ENCODE data around the gene POLH. TPM values are rescaled to one million over a fixed set of nuclear protein-coding genes. Genes with fewer than 3 reads are reported as not detected.

The POLH gene
- total and polyA plus RNA-seq, 9 of the 15 experiments (the other 6 are each of a cell fraction or from before 2014, with no cell fraction given), result 5.8 to 31.6 (median 20.6) TPM

GRCh38 chr6:43570876-43571441 is 5.0 kb upstream of the POLH start (continued):
- TF ChIP-seq NFE2L1 (tag; IDR thresholded peaks at IDR 0.05; ENCODE audit: borderline replicate concordance, low read depth), result peak; percentile 25
- TF ChIP-seq YBX1 (IDR thresholded peaks at IDR 0.05), result no peak
- TF ChIP-seq PRDM10 (IDR thresholded peaks at IDR 0.05; ENCODE audit: partially characterized antibody), result no peak
- TF ChIP-seq HOMEZ (CRISPR knock-in tag; IDR thresholded peaks at IDR 0.05), result no peak
- no peak for TF ChIP-seq ZNF717 (CRISPR knock-in tag; IDR thresholded peaks at IDR 0.05)
- no peak; a peak in 1 of 4 replicates for TF ChIP-seq ARNT (IDR thresholded peaks at IDR 0.05)
- TF ChIP-seq TEAD4 (IDR thresholded peaks at IDR 0.05; ENCODE audit: low read length), result peak; percentile 65; the same call in 1 of the 2 replicates
- TF ChIP-seq TEAD4 (CRISPR knock-in tag; IDR thresholded peaks at IDR 0.05; ENCODE audit: borderline replicate concordance), result no peak
- no peak for TF ChIP-seq NR4A1 (CRISPR knock-in tag; IDR thresholded peaks at IDR 0.05)
- TF ChIP-seq NR4A1 (tag; IDR thresholded peaks at IDR 0.05), result peak; percentile 77
- no peak for TF ChIP-seq CHCHD3 (CRISPR knock-in tag; IDR thresholded peaks at IDR 0.05)
- no peak for TF ChIP-seq SNIP1 (IDR thresholded peaks at IDR 0.05; ENCODE audit: low read depth)
- no peak for TF ChIP-seq HOXB6 (CRISPR knock-in tag; IDR thresholded peaks at IDR 0.05; ENCODE audit: borderline replicate concordance)
- no peak for TF ChIP-seq MXI1 (IDR thresholded peaks at IDR 0.05; ENCODE audit: low read depth, low read length)
- peak; percentile 59; the same call in 1 of the 2 replicates for TF ChIP-seq DDX20 (tag; IDR thresholded peaks at IDR 0.05; ENCODE audit: low read depth)
- TF ChIP-seq, protein P1, sequence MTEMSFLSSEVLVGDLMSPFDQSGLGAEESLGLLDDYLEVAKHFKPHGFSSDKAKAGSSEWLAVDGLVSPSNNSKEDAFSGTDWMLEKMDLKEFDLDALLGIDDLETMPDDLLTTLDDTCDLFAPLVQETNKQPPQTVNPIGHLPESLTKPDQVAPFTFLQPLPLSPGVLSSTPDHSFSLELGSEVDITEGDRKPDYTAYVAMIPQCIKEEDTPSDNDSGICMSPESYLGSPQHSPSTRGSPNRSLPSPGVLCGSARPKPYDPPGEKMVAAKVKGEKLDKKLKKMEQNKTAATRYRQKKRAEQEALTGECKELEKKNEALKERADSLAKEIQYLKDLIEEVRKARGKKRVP (CRISPR knock-in tag; IDR thresholded peaks at IDR 0.05), result peak; percentile 94
- TF ChIP-seq, protein P2, sequence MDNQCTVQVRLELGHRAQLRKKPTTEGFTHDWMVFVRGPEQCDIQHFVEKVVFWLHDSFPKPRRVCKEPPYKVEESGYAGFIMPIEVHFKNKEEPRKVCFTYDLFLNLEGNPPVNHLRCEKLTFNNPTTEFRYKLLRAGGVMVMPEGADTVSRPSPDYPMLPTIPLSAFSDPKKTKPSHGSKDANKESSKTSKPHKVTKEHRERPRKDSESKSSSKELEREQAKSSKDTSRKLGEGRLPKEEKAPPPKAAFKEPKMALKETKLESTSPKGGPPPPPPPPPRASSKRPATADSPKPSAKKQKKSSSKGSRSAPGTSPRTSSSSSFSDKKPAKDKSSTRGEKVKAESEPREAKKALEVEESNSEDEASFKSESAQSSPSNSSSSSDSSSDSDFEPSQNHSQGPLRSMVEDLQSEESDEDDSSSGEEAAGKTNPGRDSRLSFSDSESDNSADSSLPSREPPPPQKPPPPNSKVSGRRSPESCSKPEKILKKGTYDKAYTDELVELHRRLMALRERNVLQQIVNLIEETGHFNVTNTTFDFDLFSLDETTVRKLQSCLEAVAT (IDR thresholded peaks at IDR 0.05), result no peak
- TF ChIP-seq HDAC8 (tag; IDR thresholded peaks at IDR 0.05), result no peak; the same call in 1 of the 2 replicates
- no peak for TF ChIP-seq FOXP4 (CRISPR knock-in tag; IDR thresholded peaks at IDR 0.05; ENCODE audit: borderline replicate concordance)
- TF ChIP-seq ZNF696 (CRISPR knock-in tag; conservative IDR thresholded peaks at IDR 0.05), result no peak
